ENCODE measurements around the gene ACP2.
"Not testable (repeated sequence)": the region's sequence is repeated elsewhere in the genome, so short reads cannot be mapped to it uniquely, and the experiment has no call there.

The ACP2 gene

DNA sequence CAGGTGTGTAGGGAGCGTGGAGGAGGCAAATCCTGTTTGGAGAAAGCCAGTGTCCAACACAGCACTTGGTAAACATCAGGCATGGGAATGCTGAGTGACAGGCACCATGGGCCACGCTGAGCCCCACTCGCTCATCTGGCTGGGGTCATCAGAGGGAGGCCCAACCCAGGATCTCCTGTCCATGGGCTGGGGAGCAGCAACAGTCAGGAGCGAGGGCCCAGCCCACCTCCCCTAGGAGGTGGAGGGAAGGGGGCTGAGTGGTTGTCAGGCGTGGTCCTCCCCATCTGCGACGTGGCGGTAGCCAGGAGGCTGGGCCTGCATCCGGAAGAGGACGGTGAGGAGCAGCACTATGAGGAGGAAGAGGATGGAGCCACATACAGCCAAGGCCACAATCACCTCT, 8.8 kb downstream of the ACP2 start:
- no peak for DNase-seq

DNA sequence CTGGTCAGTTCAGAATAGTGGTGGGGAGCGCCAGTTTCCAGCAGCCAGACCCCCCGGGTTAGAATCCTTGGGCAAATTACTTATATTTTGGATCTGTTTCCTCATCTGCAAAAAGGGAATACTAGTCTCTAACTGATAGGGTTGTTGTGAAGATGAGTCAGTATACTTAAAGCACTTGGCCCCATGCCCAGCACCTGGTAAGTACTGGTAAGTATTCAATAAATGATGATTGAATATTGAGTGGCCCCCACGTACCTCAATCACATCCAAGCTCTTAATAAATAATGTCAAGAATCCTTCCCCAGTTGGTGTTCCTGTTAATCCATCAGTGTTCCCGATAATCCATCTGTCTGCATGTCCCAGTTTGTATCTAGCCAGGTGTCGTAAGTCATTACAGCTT, 12.1 kb downstream of the ACP2 start:
- no peak for DNase-seq

DNA sequence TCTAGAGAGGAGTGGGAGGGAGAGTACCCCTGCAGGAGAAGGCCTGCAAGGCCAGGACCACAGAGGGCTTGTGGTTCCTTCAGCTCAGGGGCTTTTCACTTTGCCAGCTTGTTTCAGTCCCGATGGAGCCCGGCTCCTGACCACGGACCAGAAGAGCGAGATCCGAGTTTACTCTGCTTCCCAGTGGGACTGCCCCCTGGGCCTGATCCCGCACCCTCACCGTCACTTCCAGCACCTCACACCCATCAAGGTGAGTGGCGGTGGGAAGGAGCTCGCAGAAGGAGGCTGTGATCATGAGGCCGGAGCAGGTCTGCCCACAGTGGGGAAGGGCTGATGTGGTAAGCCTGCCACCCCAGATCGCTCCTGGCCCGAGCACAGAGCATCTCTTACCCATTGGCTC, 13.5 kb downstream of the ACP2 start:
- no peak for DNase-seq

DNA sequence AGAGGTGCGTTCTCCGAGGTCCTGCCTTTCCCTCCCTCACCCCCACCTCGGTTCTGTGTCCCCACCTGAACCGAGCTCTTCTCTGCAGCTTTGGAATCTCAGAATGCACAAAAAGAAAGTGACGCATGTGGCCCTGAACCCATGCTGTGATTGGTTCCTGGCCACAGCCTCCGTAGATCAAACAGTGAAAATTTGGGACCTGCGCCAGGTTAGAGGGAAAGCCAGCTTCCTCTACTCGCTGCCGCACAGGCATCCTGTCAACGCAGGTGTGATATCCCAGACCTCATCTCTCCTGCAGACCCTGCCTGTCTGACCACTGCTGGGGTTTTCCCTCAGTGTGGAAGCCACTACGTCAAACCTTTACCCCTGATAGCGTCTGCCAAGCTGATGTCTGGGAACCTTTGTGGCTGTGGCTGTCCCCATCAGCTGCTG, 13.9 kb downstream of the ACP2 start:
- peak; percentile 81 for DNase-seq

DNA sequence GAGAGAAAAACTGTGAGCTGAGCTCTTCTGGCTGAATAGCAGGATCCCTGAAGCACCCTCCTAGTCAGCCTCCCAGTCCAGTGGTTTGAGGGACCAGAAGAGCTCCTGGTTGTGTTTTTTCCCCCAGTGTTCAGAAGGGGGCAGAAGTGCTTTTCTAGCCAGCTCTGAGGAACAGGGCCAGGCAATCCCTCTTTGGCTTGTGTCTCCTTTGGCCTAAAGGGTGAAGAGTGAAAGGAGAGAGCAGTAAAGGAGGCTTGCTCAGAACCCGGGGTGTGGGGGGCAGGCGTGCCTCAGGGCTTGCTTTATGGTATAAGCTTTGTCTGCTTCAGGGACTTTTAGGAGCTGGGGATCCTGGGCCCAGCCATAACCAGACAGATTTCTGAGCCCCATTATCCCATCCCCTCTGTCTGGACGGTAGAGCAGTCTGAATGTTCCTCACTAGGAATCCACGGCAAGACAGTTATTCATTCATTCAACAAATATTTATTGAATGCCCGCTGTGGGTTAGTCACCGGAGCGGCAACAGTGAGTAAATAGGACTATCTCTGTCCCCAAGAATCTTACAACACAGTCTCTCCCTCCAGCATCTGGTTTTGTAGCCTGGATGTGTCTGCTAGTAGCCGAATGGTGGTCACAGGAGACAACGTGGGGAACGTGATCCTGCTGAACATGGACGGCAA, 14.5 kb downstream of the ACP2 start:
- peak; percentile 45 for DNase-seq

DNA sequence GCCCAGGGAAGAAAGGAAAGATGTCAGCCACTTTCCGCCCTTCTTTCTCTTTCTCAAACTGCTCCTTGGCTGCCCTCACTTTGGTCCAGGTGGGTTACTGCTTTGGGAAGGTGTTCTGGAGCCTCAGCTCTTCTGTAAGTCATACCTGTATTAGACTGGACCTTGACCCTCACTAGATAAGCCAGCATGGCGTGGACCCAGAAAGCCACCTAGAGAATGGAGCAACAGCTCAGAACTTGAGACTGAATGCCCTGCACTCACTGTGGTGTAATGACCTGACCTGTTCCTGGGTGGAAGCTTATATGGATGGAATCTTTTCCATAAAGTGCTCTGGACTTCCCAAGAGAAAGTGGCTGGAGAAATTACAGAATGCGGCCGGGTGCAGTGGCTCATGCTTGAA, 15.6 kb downstream of the ACP2 start:
- DNase-seq, result no peak

DNA sequence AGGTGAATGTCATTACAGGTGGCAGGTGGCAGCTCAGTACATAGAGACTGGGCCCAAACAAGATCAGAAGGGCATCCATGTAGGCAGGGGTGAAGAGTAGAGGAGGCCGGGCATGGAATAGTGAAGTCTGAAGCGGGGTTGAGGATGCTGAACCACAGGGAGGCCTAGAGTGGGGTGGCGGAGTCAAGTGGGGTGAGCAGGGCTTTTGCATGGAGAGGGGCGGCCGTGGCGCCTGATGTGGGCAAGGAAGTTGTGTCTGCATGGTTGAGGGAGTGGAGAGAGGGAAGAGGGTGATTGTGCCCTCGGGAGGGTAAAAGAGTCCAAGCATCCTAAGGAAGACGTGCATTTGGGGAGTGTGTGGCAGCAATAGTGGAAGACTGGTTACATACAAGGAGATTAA, 19.5 kb downstream of the ACP2 start:
- no peak for DNase-seq

DNA sequence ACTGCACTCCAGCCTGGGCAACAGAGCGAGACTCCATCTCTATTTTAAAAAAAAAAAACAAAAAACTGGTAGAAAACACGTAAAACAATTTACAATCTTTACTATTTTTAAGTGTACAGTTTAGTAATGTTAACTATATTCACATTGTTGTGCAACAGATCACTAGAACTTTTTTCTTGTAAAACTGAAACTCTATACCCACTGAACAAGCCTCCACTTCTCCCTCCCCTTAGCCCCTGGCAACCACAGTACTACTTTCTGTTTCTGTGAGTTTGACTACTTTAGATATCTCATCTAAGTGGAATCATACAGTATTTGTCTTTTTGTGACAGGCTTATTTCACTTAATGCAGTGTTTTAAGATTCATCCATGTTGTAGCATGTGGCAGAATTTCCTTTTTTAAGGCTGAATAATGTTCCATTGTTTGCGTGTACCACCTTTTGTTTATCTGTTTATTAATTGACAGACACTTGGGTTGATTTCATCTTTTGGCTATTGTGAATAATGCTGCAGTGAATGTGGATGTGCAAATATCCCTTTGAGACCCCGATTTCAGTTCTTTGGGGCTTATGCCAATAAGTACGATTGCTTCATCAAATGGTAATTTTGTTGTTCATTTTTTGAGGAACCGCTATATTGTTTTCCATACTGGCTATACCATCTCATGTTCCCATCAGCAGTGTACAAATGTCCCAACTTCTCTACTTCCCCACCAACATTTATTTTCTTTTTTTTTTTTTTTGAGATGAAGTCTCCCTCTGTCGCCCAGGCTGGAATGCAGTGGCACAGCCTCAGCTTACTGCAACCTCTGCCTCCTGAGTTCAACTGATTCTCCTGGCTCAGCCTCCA, 22.8 kb downstream of the ACP2 start:
- peak; percentile 12 for DNase-seq

DNA sequence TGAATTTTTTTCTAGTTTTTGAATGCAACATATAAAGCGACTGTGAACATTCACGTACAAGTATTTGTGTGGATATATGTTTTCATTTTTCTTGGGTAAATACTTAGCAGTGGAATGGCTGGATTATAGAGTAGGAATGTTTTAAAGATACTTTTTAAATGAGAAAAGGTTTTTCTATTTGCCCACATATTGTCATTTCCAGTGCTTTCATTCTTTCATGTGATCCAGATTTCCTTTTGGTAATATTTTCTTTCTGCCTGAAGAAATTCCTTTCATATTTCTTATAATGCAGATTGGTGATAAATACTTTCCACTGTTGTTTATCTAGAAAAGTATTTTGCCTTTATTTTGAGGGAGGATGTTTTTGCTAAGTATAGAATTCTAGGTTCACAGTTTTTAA, 25.9 kb downstream of the ACP2 start:
- no peak for DNase-seq

DNA sequence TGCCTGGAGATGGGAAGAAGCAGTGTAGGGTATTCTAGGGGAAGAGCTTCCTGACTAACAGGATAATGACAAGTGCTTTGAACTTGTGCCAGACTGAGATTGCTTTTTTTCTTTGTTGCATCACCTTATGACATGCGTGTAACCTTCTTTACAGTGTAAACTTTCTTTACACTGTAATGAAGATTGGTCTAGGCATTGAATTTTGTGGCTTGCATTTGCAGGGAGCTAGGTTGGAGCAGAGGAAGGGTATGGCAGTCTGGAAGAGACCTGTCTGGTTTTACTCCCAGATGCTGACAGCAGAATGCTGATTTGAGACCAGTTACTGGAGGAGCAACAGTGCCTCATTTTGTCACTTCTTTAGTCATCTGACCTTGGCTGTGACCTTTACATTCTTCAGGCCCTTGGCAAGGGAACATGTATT, 28.2 kb downstream of the ACP2 start:
- no peak for DNase-seq

DNA sequence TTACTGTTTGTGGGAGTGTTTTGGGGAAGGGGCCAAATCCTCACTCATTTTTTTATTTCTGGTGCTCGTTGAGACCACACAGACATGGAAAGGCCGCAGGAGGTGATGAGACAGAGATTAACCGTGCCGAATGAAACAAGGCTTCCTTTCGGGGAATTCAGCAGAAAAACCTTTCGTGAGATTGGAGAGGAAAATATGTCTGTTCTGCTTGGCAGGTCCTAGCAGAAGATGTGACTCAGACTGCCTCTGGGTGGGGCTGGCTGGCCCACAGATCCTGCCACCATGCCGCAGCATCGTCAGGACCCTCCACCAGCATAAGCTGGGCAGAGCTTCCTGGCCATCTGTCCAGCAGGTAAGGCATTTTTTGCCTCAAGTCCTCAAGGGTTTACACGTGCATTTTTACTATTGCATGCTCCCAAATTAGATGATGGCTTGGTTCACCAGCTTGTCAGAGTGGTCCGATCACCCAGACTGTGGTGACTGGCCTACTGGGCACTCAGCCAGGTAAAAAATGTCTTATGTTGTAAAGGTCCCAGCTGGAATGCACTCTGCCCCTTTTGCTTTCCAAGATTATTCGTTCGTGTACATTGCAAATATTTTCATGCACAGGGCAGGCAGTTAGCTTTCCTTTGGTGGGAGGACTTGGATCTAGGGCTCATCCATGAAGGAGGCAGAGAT, 32.4 kb downstream of the ACP2 start:
- peak; percentile 47 for DNase-seq

DNA sequence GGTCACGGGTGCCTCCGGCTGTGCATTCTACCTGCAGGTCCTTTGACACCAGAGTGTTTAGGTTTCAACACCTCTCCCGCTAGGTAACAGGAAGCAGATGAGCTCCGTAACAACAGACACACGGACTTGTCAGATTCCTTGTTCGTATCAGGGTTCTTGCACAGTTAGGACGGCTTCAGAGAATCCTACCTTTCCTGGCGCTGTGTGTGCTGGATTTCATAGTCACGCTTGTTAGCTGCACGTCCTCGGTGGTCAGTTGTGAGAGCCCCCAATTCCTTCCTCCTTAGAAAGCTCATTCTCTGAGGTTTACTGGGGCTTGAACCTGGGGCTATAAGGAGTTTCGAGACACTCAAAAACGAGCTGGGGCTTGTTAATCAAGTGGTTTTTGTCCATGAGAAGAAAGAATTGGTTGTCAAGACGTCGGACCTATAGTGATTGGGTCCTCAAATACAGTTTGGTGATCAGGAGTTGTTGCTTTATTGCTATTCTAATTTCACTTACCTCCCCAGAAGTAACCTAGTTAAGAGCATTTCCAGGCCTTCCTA, 33.2 kb downstream of the ACP2 start:
- no peak for DNase-seq

DNA sequence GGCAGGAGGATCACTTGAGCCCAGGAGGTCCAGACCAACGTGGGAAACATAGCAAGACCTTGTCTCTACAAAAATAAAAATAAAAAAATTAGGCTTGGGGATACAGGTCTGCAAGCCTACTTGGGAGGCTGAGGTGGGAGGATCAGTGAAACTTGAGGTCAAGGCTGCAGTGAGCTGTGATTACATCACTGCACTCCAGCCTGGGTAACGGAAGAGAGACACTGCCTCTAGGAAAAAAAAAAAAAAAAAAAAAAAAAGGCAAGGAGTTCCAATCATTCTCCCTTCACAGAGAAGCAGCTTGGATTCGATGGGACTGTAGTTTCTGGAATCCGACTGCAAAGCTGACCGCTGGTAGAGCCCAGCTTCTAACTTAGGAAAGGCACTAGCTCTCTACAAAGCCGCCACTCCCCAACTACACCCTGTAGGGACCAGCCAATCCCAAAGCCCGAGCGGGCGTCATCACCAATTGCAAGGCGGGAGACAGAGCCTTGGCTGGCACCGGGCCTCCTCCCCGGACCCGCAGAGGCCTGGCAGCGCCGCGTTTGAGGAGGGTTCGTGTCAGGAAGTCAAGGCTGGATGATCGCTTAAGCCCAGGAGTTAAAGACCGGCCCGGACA, 34.6 kb downstream of the ACP2 start:
- DNase-seq, result peak; percentile 88

DNA sequence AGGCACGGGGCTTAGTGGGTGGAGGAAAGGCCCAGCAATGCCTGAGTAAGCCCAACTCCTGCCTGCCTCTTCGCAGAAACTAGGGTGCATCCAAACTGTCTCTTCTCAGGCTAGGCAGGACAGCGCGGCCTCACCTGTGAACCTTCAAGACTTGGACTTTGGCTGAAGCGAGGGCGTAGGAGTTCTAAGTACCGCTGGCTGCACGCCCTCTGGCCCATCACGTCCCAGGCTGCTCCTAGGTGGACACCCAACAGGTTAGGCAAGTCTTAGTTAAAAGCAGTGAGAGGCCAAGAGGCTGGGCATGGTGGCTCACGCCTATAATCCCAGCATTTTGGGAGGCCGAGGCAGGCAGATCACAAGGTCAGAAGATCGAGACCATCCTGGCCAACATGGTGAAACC, 35.7 kb downstream of the ACP2 start:
- DNase-seq, result no peak

DNA sequence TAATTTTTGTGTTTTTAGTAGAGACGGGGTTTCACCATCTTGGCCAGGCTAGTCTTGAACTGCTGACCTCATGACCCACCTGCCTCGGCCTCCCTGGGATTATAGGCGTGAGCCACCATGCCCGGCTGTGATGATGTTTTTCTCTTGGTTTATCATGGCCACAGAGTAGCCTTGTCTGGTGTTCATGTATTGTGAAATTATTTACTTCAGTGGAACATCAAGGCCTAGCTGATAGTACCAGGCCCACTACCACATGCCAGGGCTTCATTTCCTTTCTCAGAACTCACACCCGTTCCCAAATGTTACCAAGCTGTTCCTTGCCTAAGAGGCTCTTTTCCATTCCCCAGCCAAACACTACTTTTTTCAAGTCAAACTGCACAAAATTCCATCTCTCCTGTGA, 40.0 kb downstream of the ACP2 start:
- no peak for DNase-seq

DNA sequence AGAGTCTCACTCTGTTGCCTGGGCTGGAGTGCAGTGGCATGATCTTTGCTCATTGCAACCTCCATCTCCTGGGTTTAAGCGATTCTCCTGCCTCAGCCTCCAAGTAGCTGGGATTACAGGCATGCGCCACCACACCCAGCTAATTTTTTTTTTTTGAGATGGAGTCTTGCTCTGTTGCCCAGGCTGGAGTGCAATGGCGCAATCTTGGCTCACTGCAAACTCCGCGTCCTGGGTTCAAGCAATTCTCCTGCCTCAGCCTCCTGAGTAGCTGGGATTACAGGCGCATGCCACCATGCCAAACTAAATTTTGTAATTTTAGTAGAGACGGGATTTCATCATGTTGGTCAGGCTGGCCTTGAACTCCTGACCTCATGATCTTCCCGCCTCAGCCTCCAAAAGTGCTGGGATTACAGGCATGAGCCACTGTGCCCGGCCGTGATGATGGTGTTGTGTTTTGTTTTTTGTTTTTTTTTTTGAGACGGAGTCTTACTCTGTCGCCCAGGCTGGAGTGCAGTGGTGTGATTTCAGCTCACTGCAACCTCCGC, 40.5 kb downstream of the ACP2 start:
- DNase-seq, result not testable (repeated sequence)

DNA sequence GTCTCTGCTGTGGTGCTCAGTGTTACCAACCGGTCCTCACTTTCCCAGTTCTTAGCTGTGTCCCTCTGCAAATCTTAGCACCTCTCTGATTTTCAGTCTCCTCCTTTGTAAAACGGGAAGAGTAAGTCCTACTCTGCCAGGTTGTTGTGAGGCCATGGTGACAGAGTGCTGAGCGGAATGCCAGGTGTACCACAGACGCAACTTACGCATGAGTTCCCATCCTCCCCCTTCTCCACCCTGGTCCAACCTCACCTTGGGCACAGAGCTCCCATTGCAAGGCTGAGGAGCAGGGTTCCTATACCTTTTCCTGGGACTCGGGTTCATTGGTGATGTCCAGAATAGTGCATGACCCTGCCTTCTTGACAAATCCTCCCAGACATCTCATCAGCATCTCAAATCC, 41.2 kb downstream of the ACP2 start:
- no peak for DNase-seq

DNA sequence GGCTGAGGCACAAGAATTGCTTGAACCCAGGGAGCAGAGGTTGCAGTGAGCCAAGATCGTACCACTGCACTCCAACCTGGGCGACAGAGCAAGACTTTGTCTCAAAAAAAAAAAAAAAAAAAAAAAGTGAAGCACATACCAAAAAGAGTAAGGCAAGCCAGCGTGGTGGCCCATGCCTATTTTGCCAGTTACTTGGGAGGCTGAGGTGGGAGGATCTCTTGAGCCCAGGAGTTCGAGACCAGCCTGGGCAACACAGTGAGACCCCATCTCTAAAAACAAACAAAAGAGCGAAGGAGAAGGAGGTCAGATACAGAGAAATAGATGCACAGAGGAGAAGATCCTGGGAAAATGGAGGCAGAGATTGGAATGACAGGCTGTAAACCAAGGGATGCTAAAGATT, 42.0 kb downstream of the ACP2 start:
- not testable (repeated sequence) for DNase-seq

DNA sequence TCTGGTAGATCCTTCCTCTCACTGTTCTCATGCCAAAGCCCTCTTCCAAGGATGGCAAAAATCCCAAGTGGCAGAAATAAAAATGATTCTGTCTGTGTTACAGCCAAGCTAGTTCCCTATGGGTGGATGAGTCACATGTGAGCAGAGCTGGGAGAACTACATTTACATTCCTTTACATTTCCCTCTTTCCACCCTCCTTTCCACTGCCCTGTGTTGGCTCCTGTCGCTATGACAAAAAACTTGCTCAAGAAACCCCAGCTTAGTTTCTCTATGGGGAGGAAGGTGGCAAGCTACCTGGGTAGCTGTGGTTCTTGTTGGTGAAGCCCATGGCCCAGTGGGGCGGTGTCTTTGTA, 44.0 kb downstream of the ACP2 start:
- DNase-seq, result no peak

DNA sequence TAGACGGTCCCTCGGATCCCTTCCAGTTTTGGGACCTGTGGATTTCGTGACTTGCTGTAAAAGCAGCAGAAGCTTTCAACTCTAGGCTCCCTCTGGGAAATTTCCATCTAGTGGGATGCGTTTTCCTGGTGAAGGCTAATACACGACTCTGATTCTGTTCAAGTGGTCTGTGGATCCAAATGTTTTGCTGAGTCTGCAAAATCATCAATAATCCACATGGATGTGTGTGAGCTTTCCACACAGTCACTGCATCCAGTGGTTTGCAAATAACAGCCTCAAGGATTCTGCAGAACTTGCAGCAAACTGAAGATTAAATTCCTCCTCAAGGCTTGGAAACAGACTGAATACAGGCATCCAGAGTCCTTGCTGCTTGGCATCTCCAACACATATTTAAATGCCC, 46.0 kb downstream of the ACP2 start:
- no peak for DNase-seq

DNA sequence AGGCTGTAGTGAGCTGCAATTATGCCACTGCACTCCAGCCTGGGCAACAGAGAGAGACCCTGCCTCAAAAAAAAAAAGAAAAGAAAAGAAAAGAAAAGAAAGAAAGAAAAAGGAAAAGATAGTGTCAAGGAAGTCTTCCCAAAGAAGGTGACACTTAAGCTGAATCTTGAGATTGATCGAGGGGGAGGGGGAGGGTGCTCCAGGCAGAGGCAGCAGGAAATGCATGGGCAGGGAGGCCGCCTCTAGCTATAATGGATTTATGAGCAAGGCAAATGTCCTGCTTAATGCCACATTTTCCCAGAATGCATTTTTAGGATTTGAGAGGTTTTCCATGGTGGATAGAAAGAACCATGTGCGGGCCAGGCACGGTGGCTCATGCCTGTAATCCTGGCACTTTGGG, 47.6 kb downstream of the ACP2 start:
- DNase-seq, result no peak

DNA sequence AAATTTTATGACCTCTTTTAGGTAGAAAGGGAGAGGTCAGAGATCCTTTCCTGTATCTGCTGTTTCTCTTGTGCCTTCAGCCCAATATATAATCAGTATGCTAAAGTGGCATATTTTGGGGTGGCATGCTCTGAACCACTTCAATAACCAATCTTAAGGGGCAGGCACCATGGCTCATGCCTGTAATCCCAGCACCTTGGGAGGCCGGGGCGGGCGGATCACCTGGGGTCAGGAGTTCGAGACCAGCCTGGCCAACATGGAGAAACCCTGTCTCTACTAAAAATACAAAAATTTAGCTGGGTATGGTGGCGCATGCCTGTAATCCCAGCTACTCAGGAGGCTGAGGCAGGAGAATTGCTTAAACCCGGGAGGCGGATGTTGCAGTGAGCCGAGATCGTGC, 50.5 kb downstream of the ACP2 start:
- not testable (repeated sequence) for DNase-seq

DNA sequence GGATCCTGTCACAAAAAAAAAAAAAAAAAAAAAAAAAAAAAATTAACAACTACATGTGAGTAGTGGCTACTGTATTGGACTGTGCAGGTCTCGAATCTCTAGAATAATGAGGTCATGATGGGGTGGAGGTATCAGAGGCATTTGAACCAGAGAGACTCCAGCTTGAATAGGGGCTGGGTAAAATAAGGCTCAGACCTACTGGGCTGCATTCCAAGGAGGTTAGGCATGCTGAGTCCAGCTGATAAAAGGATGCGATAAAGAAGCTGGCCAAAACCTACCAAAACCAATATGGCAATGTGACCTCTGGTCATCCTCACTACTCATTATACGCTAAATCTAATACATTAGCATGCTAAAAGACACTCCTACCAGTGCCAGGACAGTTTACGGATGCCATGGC, 56.5 kb downstream of the ACP2 start:
- DNase-seq, result no peak

Measured in CD4-positive, alpha-beta T cell treated with Interleukin-21 for 1 hour (primary cell).